SH-SY5Y (cell line): ENCODE results near the gene BMP4.

Experiments used
- GATA2 ChIP-seq: IDR thresholded peaks from 2 replicates; pipeline ENCODE4 v1.6.1; 2011; ENCODE audit warnings: mild to moderate bottlenecking, low read depth, low read length
- GATA3 ChIP-seq: IDR thresholded peaks from 2 replicates; pipeline ENCODE4 v1.6.1; 2011; ENCODE audit warnings: low read depth, mild to moderate bottlenecking, low read length, moderate library complexity

DNA sequence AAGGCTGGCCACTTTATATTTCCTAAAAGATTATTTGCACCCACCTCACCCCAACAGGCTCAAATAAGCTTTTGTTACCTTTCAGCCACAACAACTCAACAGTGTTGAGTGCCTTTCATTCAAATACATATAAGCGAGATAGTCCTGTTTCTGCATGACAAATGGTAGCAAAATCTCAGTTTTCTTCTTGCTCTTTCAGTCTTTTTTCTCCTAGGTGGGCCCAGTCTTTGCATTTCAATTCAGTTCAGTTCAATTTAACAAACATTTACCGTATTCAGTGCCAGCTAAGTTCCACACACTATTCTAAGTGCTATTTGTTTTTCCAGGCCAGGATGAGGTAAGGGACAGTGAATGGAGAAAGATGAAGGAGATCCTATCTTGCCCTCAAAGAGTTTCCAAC lies 25.9 kb upstream of the BMP4 start:
- TF ChIP-seq GATA2 (no peak), GATA3 (no peak)
